Measurements from ENCODE around the gene DPF1.
A peak's percentile ranks its signal among the peaks of the same experiment; 100 is the strongest.
"Not testable (repeated sequence)": the region's sequence is repeated elsewhere in the genome, so short reads cannot be mapped to it uniquely, and the experiment has no call there.

The DPF1 gene

DNA sequence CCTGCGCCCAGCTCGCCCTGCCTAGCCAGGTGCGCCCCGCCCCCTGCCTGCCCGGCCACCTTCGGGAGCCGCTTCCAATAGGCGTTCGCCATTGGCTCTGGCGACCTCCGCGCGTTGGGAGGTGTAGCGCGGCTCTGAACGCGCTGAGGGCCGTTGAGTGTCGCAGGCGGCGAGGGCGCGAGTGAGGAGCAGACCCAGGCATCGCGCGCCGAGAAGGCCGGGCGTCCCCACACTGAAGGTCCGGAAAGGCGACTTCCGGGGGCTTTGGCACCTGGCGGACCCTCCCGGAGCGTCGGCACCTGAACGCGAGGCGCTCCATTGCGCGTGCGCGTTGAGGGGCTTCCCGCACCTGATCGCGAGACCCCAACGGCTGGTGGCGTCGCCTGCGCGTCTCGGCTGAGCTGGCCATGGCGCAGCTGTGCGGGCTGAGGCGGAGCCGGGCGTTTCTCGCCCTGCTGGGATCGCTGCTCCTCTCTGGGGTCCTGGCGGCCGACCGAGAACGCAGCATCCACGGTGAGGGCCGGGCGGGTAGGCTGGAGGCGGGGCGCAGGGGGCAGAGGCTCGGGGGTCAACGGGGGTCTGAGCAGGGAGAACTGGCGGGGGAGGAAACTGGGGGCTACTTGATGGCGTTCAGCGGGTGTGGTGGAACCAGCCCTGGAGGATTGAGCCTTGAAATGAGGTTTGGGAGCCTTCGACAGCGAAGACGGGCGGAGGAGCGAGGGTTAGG is 40.6 kb upstream of the DPF1 start, which contains the start of gene SPINT2:
TSS of gene SPINT2 (plus strand) at position 88 of the 727 bp plus-strand sequence. CDS start at position 408, 320 bp downstream.
- Histone ChIP-seq H3K4me2 (ENCODE audit: low read length) (peak within 1 kb of the TSS; percentile 94), H3K4me1 (ENCODE audit: low read length) (peaks cover 23% of the 10 kb centered on the region), H3K4me3 (ENCODE audit: low read length) (peak within 1 kb of the TSS; percentile 83), H3K27me3 (ENCODE audit: low read depth, low read length) (no peaks in the 10 kb centered on the region), H3K79me2 (ENCODE audit: low read length) (no peaks in the 10 kb centered on the region; the same call in 1 of the 2 replicates), H4K20me1 (ENCODE audit: insufficient read depth, low read length) (no peaks in the 10 kb centered on the region), H3K9ac (ENCODE audit: low read length) (peak within 1 kb of the TSS; percentile 76), H3K27ac (ENCODE audit: low read length) (peak within 1 kb of the TSS; percentile 68), H3K36me3 (replicated peaks; ENCODE audit: low read depth, low read length) (no peaks in the 10 kb centered on the region), H3K9me3 (ENCODE audit: insufficient read depth, low read length) (no peaks in the 10 kb centered on the region), H2AFZ (ENCODE audit: low read depth, low read length) (peak within 1 kb of the TSS; percentile 90)
- TF ChIP-seq CTCF (IDR thresholded peaks at IDR 0.05; ENCODE audit: low read depth, low read length) (no peak), EZH2phosphoT487 (IDR thresholded peaks at IDR 0.05; ENCODE audit: low read depth) (no peak)

DNA sequence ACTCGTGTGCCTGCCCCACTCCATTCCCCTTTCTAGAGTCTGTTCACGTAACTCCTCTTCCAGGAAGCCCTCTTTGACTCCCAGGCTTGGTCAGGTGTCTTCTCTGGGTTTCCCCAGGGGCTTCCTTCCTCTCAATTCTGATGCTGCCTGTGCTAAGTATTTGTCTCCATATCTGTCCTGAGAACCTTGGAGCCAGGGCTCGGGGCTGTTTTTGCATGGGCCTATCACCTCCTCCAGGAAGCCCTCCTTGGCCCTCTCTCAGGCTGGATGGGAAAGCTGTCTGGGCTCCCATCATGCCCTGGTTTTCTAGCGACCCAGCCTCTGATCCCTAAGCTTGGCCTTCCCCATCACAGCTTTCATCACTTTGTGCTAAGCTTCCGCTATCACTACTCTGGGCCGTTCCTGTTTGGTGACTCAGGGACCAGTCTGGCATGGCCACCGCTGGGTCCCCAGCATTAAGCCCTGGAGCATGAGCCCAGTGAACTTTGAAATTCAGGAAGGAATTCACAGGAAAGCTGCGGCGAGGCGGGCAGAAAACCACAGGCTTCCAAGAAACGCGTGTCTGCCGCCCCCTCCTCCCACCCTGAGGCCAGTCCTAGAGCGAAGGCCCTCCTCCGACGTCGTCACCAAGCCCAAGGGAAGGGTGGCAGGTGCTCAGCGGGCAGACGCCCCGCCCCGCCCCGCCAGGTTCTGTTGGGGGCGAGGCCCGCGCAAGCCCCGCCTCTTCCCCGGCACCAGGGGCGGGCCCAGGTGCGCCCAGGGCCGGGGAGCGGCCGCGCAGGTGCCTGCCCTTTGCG is 39.9 kb upstream of the DPF1 start:
- Histone ChIP-seq H3K9me3 (ENCODE audit: insufficient read depth, low read length) (no peaks in the 10 kb centered on the region), H3K4me3 (ENCODE audit: low read length) (peak overlapping the region; percentile 83), H3K27me3 (ENCODE audit: low read depth, low read length) (no peaks in the 10 kb centered on the region), H2AFZ (ENCODE audit: low read depth, low read length) (peak overlapping the region; percentile 90), H3K27ac (ENCODE audit: low read length) (peak overlapping the region; percentile 68), H3K36me3 (replicated peaks; ENCODE audit: low read depth, low read length) (no peaks in the 10 kb centered on the region), H3K79me2 (ENCODE audit: low read length) (no peaks in the 10 kb centered on the region; the same call in 1 of the 2 replicates), H3K4me1 (ENCODE audit: low read length) (peaks cover 28% of the 10 kb centered on the region), H3K4me2 (ENCODE audit: low read length) (peak overlapping the region; percentile 94), H3K9ac (ENCODE audit: low read length) (peak overlapping the region; percentile 76), H4K20me1 (ENCODE audit: insufficient read depth, low read length) (no peaks in the 10 kb centered on the region)
- TF ChIP-seq CTCF (IDR thresholded peaks at IDR 0.05; ENCODE audit: low read depth, low read length) (no peak), EZH2phosphoT487 (IDR thresholded peaks at IDR 0.05; ENCODE audit: low read depth) (no peak)

- Histone ChIP-seq H2AFZ (ENCODE audit: low read depth, low read length) (no peak overlapping the region), H3K4me3 (ENCODE audit: low read length) (peak overlapping the region; percentile 83), H3K9ac (ENCODE audit: low read length) (peak overlapping the region; percentile 76; the same call in 1 of the 2 replicates), H3K4me2 (ENCODE audit: low read length) (peak overlapping the region; percentile 94), H3K9me3 (ENCODE audit: insufficient read depth, low read length) (no peaks in the 10 kb centered on the region), H3K27ac (ENCODE audit: low read length) (peak overlapping the region; percentile 68), H3K79me2 (ENCODE audit: low read length) (no peaks in the 10 kb centered on the region; the same call in 1 of the 2 replicates), H3K27me3 (ENCODE audit: low read depth, low read length) (no peaks in the 10 kb centered on the region), H4K20me1 (ENCODE audit: insufficient read depth, low read length) (no peaks in the 10 kb centered on the region), H3K4me1 (ENCODE audit: low read length) (peaks cover 29% of the 10 kb centered on the region), H3K36me3 (replicated peaks; ENCODE audit: low read depth, low read length) (no peaks in the 10 kb centered on the region)
- TF ChIP-seq CTCF (IDR thresholded peaks at IDR 0.05; ENCODE audit: low read depth, low read length): no peak
- TF ChIP-seq EZH2phosphoT487 (IDR thresholded peaks at IDR 0.05; ENCODE audit: low read depth): no peak
These were observed 38.7 kb upstream of the DPF1 start for GRCh38 chr19:38262585-38263268.

- not testable (repeated sequence) for H4K20me1 ChIP-seq (ENCODE audit: insufficient read depth, low read length); H3K4me2 ChIP-seq (ENCODE audit: low read length); H3K27ac ChIP-seq (ENCODE audit: low read length)
These were observed 37.9 kb upstream of the DPF1 start for GRCh38 chr19:38261942-38262341.

More at GRCh38 chr19:38261942-38262341, 37.9 kb upstream of the DPF1 start:
- H2AFZ ChIP-seq (ENCODE audit: low read depth, low read length); H3K4me3 ChIP-seq (ENCODE audit: low read length); H3K79me2 ChIP-seq (ENCODE audit: low read length); H3K9me3 ChIP-seq (ENCODE audit: insufficient read depth, low read length); H3K27me3 ChIP-seq (ENCODE audit: low read depth, low read length); H3K9ac ChIP-seq (ENCODE audit: low read length); H3K36me3 ChIP-seq (replicated peaks; ENCODE audit: low read depth, low read length): not testable (repeated sequence)
- peaks cover 29% of the 10 kb centered on the region for H3K4me1 ChIP-seq (ENCODE audit: low read length)
